OCI-LY7 (cell line): ENCODE results near the gene ASB4.

Source experiments
- CTCF ChIP-seq: fragments of 200-600 bp; sonication (generic); conservative IDR thresholded peaks from 2 replicates; pipeline ENCODE4 v1.5.1; 2014; ENCODE audit warnings: mild to moderate bottlenecking, antibody characterized with exemption, low read length, moderate library complexity, mixed read lengths
- EZH2phosphoT487 ChIP-seq: fragments of 200-600 bp; sonication (generic); IDR thresholded peaks from 2 replicates; pipeline ENCODE4 v1.6.1; 2018; ENCODE audit warnings: low read depth, borderline replicate concordance, mild to moderate bottlenecking, mixed run types, antibody characterized with exemption, low read length, moderate library complexity, mixed read lengths

- no peak for TF ChIP-seq CTCF
- TF ChIP-seq EZH2phosphoT487: no peak
These were observed 32.1 kb downstream of the ASB4 start for GRCh38 chr7:95517870-95518269.
